Ovary (tissue), 9 donors: ENCODE results near the gene HPCAL1. TPM values are rescaled to one million over a fixed set of nuclear protein-coding genes. Genes with fewer than 3 reads are reported as not detected.

Experiments
- DNase-seq, 5 donors: peaks; one replicate each; pipeline ENCODE4 v3.0.0-alpha.2; 2019 to 2020
- H3K27ac ChIP-seq, 2 donors: fragments of 200-600 bp; one replicate each; pipeline versions ENCODE4 v1.5.1 to v1.8.0; 2019 to 2022
- H3K27me3 ChIP-seq: fragments of 200-600 bp; one replicate; pipeline ENCODE4 v1.8.0; 2022
- H3K36me3 ChIP-seq: fragments of 200-600 bp; sonication (generic); one replicate; pipeline ENCODE4 v1.5.1; 2019
- H3K4me1 ChIP-seq: one replicate; pipeline ENCODE4 v1.8.1; 2013; ENCODE audit warnings: mild to moderate bottlenecking, moderate library complexity; ENCODE audit not compliant: insufficient read depth
- H3K4me3 ChIP-seq: fragments of 200-600 bp; sonication (generic); one replicate; pipeline ENCODE4 v1.5.1; 2017
- H3K9me3 ChIP-seq, 2 donors: fragments of 200-600 bp in 1 of 2; sonication (generic) in 1 of 2; one replicate each; pipeline versions ENCODE4 v1.5.1 to v1.8.1; 2013 to 2019; ENCODE audit warnings: mild to moderate bottlenecking in 1 of 2, moderate library complexity in 1 of 2
- CTCF ChIP-seq, 3 donors: fragments of 450-650 bp in 2 of 3; fragments of 200-600 bp in 1 of 3; IDR thresholded peaks; one replicate each; pipeline versions ENCODE4 v1.5.1 to v1.8.0; 2016 to 2022; ENCODE audit warnings: antibody characterized with exemption in 3 of 3, mild to moderate bottlenecking in 1 of 3
- EP300 ChIP-seq: sonication (generic); formaldehyde crosslinking; IDR thresholded peaks from one replicate; pipeline ENCODE4 v1.6.1; 2017; ENCODE audit warnings: antibody characterized with exemption
- POLR2A ChIP-seq: fragments of 450-650 bp; IDR thresholded peaks from one replicate; pipeline ENCODE4 v1.6.1; 2017; ENCODE audit warnings: antibody characterized with exemption, mild to moderate bottlenecking, moderate library complexity
- WGBS, 3 donors: extraction: QIAGEN DNeasy Blood & Tissue Kit in 1 of 3; methylation state at CpG; one replicate each; pipeline versions ENCODE4 v1.1.5 to v1.1.7; 2013 to 2017; 5-methylcytosine and 5-hydroxymethylcytosine counted together
- intact Hi-C, 4 donors: fragments of 100-400 bp; cut with DNase I; formaldehyde crosslinking; loops; one replicate each; pipeline versions ENCODE4 v1.11.0 to v1.15.1; 2022 to 2023
- polyA plus RNA-seq, 2 donors: library from polyadenylated mRNA; stranded (reverse); fragments of 200-250 nt in 1 of 2; fragments of 350-450 nt in 1 of 2; fragmentation: Illumina TruSeq in 1 of 2; extraction: RNeasy Lipid Tissue Mini Kit (QIAGEN cat#74804) in 1 of 2; gene quantifications; one replicate each; pipeline ENCODE4 v1.2.3, GENCODE V29; 2013 to 2014
- total RNA-seq, 7 donors: library from RNA; depleted of rRNA in 2 of 7; stranded (reverse); fragments of >200 nt in 2 of 7; fragmentation: NEBNext Ultra II Directional in 3 of 7; extraction: Animal tissue kit (Norgen Biotek cat#: 25700) in 3 of 7; gene quantifications; one replicate each; pipeline versions ENCODE4 v1.1.0 to v1.2.4, GENCODE V29; 2016 to 2023
- donor health status: DM: no; HTN: no; CAD: no; lungs with moderate emphysema.
- donor health status: DM: no; HTN: no; CAD: no.
- donor health status: Bipolar disorder and iron deficiency.
- donor health status: DM: yes; HTN: yes; CAD: no.
- donor health status: DM: no; HTN: no; CAD: no.
- donor health status: DM: yes; HTN: yes; CAD: no.

The HPCAL1 gene
- total and polyA plus RNA-seq, 9 donors: 11.4 to 69.5 (median 18.5) TPM

- TF ChIP-seq CTCF (IDR thresholded peaks at IDR 0.05): no peak
- TF ChIP-seq EP300: no peak
- TF ChIP-seq POLR2A: no peak
- no peaks in the 10 kb centered on the region for H3K27me3 ChIP-seq
- H3K9me3 ChIP-seq: no peaks in the 10 kb centered on the region
- H3K36me3 ChIP-seq: no peaks in the 10 kb centered on the region
- intact Hi-C loops: no loop called here
- no peak overlapping the region for H3K4me3 ChIP-seq
- no peak overlapping the region for H3K27ac ChIP-seq
- H3K4me1 ChIP-seq: peaks cover 2% of the 10 kb centered on the region
- WGBS, 3 donors: 60 to 65% (median 60%) methylated on average over 15 of the region's 15 CpGs
- no peak for DNase-seq
Observed at GRCh38 chr2:10332402-10333246, 29.9 kb downstream of the HPCAL1 start.

- H3K9me3 ChIP-seq: no peaks in the 10 kb centered on the region
- peaks cover 2% of the 10 kb centered on the region for H3K4me1 ChIP-seq
- no peaks in the 10 kb centered on the region for H3K36me3 ChIP-seq
- TF ChIP-seq POLR2A: no peak
- no peak for TF ChIP-seq CTCF (IDR thresholded peaks at IDR 0.05)
- no peak for TF ChIP-seq EP300
- WGBS, 3 donors: 46 to 55% (median 55%) methylated on average over 5 of the region's 5 CpGs
- H3K27ac ChIP-seq: no peak overlapping the region
- no peak for DNase-seq
- H3K4me3 ChIP-seq: no peak overlapping the region
- no peaks in the 10 kb centered on the region for H3K27me3 ChIP-seq
- intact Hi-C loops: no loop called here
Observed at GRCh38 chr2:10333247-10333613, 30.5 kb downstream of the HPCAL1 start.

- no peak for TF ChIP-seq CTCF (IDR thresholded peaks at IDR 0.05)
- TF ChIP-seq EP300: no peak
- WGBS, 3 donors: 83 to 91% (median 89%) methylated on average over 7 of the region's 7 CpGs
- peaks cover 2% of the 10 kb centered on the region for H3K4me1 ChIP-seq
- no peak for DNase-seq
- no peak overlapping the region for H3K27ac ChIP-seq
- intact Hi-C loops: no loop called here
- no peaks in the 10 kb centered on the region for H3K36me3 ChIP-seq
- no peaks in the 10 kb centered on the region for H3K27me3 ChIP-seq
- no peak overlapping the region for H3K4me3 ChIP-seq
- no peaks in the 10 kb centered on the region for H3K9me3 ChIP-seq
Observed at GRCh38 chr2:10333966-10334365, 31.3 kb downstream of the HPCAL1 start.

- H3K27me3 ChIP-seq: no peaks in the 10 kb centered on the region
- H3K4me1 ChIP-seq: peaks cover 2% of the 10 kb centered on the region
- no peak overlapping the region for H3K27ac ChIP-seq
- 90 to 96% (median 95%) methylated on average over 9 of the region's 9 CpGs for WGBS, 3 donors
- no peak overlapping the region for H3K4me3 ChIP-seq
- intact Hi-C loops: no loop called here
- H3K9me3 ChIP-seq: no peaks in the 10 kb centered on the region
- TF ChIP-seq CTCF (IDR thresholded peaks at IDR 0.05) (no peak), EP300 (no peak), POLR2A (no peak)
- H3K36me3 ChIP-seq: no peaks in the 10 kb centered on the region
- DNase-seq: no peak
Observed at GRCh38 chr2:10335046-10335840, 32.5 kb downstream of the HPCAL1 start.
